A549 (cell line): ENCODE data around the gene HSP90B1. TPM values are rescaled to one million over a fixed set of nuclear protein-coding genes. Genes with fewer than 3 reads are reported as not detected.

Experiments
- ATAC-seq, 2 experiments: fragments of 200-7000 bp in 1 of 2; fragments of >200 bp in 1 of 2; cut with Nextera tagmentation in 1 of 2; cut with Tn5 transposase in 1 of 2; 3 replicates each; pipeline versions ENCODE4 v1.8.0 to v1.9.1; 2018 to 2020; ENCODE audit warnings: mild to moderate bottlenecking in 1 of 2, moderate library complexity in 1 of 2
- CTCF ChIA-PET: fragments of 300-600 bp; sonication (Branson Sonifier 250); formaldehyde crosslinking; extraction: SDS; loops from one replicate; lab custom pipeline; 2021; ENCODE audit warnings: antibody characterized with exemption, inconsistent platforms; lab: Yijun Ruan, JAX
- POLR2A ChIA-PET: fragments of 350-600 bp; formaldehyde crosslinking; extraction: SDS; loops from one replicate; lab custom pipeline; 2021; ENCODE audit warnings: antibody characterized with exemption, inconsistent platforms; lab: Yijun Ruan, JAX
- DNase-seq, 2 experiments: peaks; one replicate each; pipeline versions ENCODE4 v3.0.0 to v3.0.0-alpha.2; 2011 to 2016; ENCODE audit warnings: low read depth in 1 of 2, low spot score in 1 of 2
- FAIRE-seq: peaks from 2 replicates; lab custom pipeline; 2011; peaks lifted over from hg19 to GRCh38; lab: Jason Lieb, UNC
- H3K27ac ChIP-seq, 2 experiments: fragments of >200 bp; sonication (Bioruptor Twin); formaldehyde crosslinking; 3 replicates each; pipeline ENCODE4 v1.5.1; 2016 to 2017
- H3K4me1 ChIP-seq: fragments of >200 bp; sonication (Bioruptor Twin); formaldehyde crosslinking; 3 replicates; pipeline ENCODE4 v1.6.1; 2016
- H3K4me2 ChIP-seq: fragments of >200 bp; sonication (Bioruptor Twin); formaldehyde crosslinking; 3 replicates; pipeline ENCODE4 v1.6.1; 2016
- H3K4me3 ChIP-seq: fragments of >200 bp; sonication (Bioruptor Twin); formaldehyde crosslinking; 3 replicates; pipeline ENCODE4 v1.5.1; 2016
- H3K9me3 ChIP-seq: fragments of >200 bp; sonication (Bioruptor Twin); formaldehyde crosslinking; 3 replicates; pipeline ENCODE4 v1.6.1; 2016
- BHLHE40 ChIP-seq: IDR thresholded peaks from 2 replicates; pipeline ENCODE4 v1.6.1; 2012; ENCODE audit warnings: low read depth, low read length, inconsistent platforms
- CBX2 ChIP-seq: fragments of 200-600 bp; sonication (generic); IDR thresholded peaks from 2 replicates; pipeline ENCODE4 v1.6.1; 2016; ENCODE audit warnings: low read depth, mild to moderate bottlenecking, borderline replicate concordance
- CBX8 ChIP-seq: fragments of 200-600 bp; sonication (generic); IDR thresholded peaks from 2 replicates; pipeline ENCODE4 v1.6.1; 2016
- EP300 ChIP-seq, 2 experiments: fragments of >200 bp; sonication (Bioruptor Twin); formaldehyde crosslinking; IDR thresholded peaks; 2 replicates in 1 of 2; 3 replicates in 1 of 2; pipeline ENCODE4 v1.6.1; 2016 to 2017
- ESRRA ChIP-seq: fragments of 150-350 bp; IDR thresholded peaks from 2 replicates; pipeline ENCODE4 v1.6.1; 2014; ENCODE audit warnings: mild to moderate bottlenecking, low read length, borderline replicate concordance
- GATA3 ChIP-seq: IDR thresholded peaks from 2 replicates; pipeline ENCODE4 v1.6.1; 2012; ENCODE audit warnings: borderline replicate concordance
- HEYL ChIP-seq: fragments of 250-450 bp; sonication (Bioruptor Pico); IDR thresholded peaks from 2 replicates; pipeline ENCODE4 v1.8.0; 2021; ENCODE audit warnings: mild to moderate bottlenecking, moderate library complexity
- HOXB13 ChIP-seq: fragments of 250-450 bp; sonication (Bioruptor Pico); IDR thresholded peaks from 2 replicates; pipeline ENCODE4 v1.5.0; 2020; ENCODE audit warnings: low read depth, mild to moderate bottlenecking, moderate library complexity
- JUN ChIP-seq, 2 experiments: fragments of >200 bp; sonication (Bioruptor Twin); formaldehyde crosslinking; IDR thresholded peaks; 2 replicates in 1 of 2; 3 replicates in 1 of 2; pipeline ENCODE4 v1.6.1; 2016 to 2017
- KDM1A ChIP-seq: fragments of 200-600 bp; sonication (generic); IDR thresholded peaks from 2 replicates; pipeline ENCODE4 v1.6.1; 2016; ENCODE audit warnings: low read depth, mild to moderate bottlenecking
- MAFK ChIP-seq: fragments of 450-650 bp; IDR thresholded peaks from 2 replicates; pipeline ENCODE4 v1.6.1; 2014; ENCODE audit not compliant: partially characterized antibody
- MAZ ChIP-seq: fragments of 150-350 bp; IDR thresholded peaks from 2 replicates; pipeline ENCODE4 v1.6.1; 2014; ENCODE audit warnings: antibody characterized with exemption, low read depth, low read length, borderline replicate concordance
- MYC ChIP-seq: IDR thresholded peaks from 2 replicates; pipeline ENCODE4 v1.6.1; 2012; ENCODE audit warnings: mild to moderate bottlenecking, inconsistent platforms, low read length, improper control_type of control experiment, borderline replicate concordance
- NFE2L2 ChIP-seq: fragments of 150-350 bp; conservative IDR thresholded peaks from 2 replicates; pipeline ENCODE4 v1.6.1; 2014; ENCODE audit warnings: low read length
- NPAS2 ChIP-seq: fragments of 250-450 bp; sonication (Bioruptor Pico); IDR thresholded peaks from 2 replicates; pipeline ENCODE4 v1.8.0; 2022; ENCODE audit warnings: mild to moderate bottlenecking, moderate library complexity, borderline replicate concordance
- NR3C1 ChIP-seq: fragments of >200 bp; sonication (Bioruptor Twin); formaldehyde crosslinking; IDR thresholded peaks from 3 replicates; pipeline ENCODE4 v1.6.1; 2017
- POLR2AphosphoS2 ChIP-seq: conservative IDR thresholded peaks from 2 replicates; pipeline ENCODE4 v1.6.1; 2012; ENCODE audit warnings: low read length, improper control_type of control experiment, inconsistent platforms
- RARB ChIP-seq: fragments of 250-450 bp; sonication (Bioruptor Pico); IDR thresholded peaks from 2 replicates; pipeline ENCODE4 v1.8.0; 2021; ENCODE audit warnings: mild to moderate bottlenecking, moderate library complexity
- RCOR1 ChIP-seq: fragments of 150-350 bp; IDR thresholded peaks from 2 replicates; pipeline ENCODE4 v1.6.1; 2014; ENCODE audit warnings: antibody characterized with exemption, low read length, low read depth
- TFCP2L1 ChIP-seq: fragments of 250-450 bp; sonication (Bioruptor Pico); IDR thresholded peaks from 2 replicates; pipeline ENCODE4 v1.5.0; 2021; ENCODE audit warnings: mild to moderate bottlenecking
- TP53 ChIP-seq: fragments of 250-450 bp; sonication (Bioruptor Pico); IDR thresholded peaks from 2 replicates; pipeline ENCODE4 v1.5.0; 2021; ENCODE audit warnings: mild to moderate bottlenecking, moderate library complexity
- ZFP36 ChIP-seq: fragments of 450-650 bp; IDR thresholded peaks from 2 replicates; pipeline ENCODE4 v1.6.1; 2014; ENCODE audit warnings: borderline replicate concordance; ENCODE audit not compliant: partially characterized antibody
- ZSCAN20 ChIP-seq: fragments of 250-450 bp; sonication (Bioruptor Pico); IDR thresholded peaks from 2 replicates; pipeline ENCODE4 v1.8.0; 2022; ENCODE audit warnings: mild to moderate bottlenecking, moderate library complexity
- WGBS: methylation state at CpG from one replicate; pipeline ENCODE4 v1.1.6; 2017; ENCODE audit errors: missing lambda C conversion rate; 5-methylcytosine and 5-hydroxymethylcytosine counted together
- polyA plus RNA-seq, 4 experiments: library from polyadenylated mRNA; depleted of rRNA in 3 of 4; stranded (reverse); fragments of >200 nt; fragmentation: RNase III in 1 of 4; extraction: RNeasy Plus Mini Kit Qiagen cat#74134 plus additional on column Dnase treatment in 1 of 4; gene quantifications; 2 replicates in 3 of 4; 3 replicates in 1 of 4; pipeline ENCODE4 v1.2.3, GENCODE V29; 2011 to 2017
- TF ChIP-seq, protein P1 (sequence below): fragments of 250-450 bp; sonication (Bioruptor Pico); IDR thresholded peaks from 2 replicates; pipeline ENCODE4 v1.5.0; 2021; ENCODE audit warnings: mild to moderate bottlenecking, moderate library complexity, borderline replicate concordance
- TF ChIP-seq, protein P2 (sequence below): IDR thresholded peaks from 2 replicates; pipeline ENCODE4 v1.6.1; 2012
- TF ChIP-seq, protein P3 (sequence below): IDR thresholded peaks from 2 replicates; pipeline ENCODE4 v1.6.1; 2012
- TF ChIP-seq, protein P4 (sequence below): fragments of 250-450 bp; sonication (Bioruptor Pico); IDR thresholded peaks from 2 replicates; pipeline ENCODE4 v1.5.0; 2020; ENCODE audit warnings: low read depth, mild to moderate bottlenecking, moderate library complexity

Gene HSP90B1
- polyA plus RNA-seq, 2 of the 4 experiments (the other 2 are of a cell fraction) = 624 to 915 TPM

DNA sequence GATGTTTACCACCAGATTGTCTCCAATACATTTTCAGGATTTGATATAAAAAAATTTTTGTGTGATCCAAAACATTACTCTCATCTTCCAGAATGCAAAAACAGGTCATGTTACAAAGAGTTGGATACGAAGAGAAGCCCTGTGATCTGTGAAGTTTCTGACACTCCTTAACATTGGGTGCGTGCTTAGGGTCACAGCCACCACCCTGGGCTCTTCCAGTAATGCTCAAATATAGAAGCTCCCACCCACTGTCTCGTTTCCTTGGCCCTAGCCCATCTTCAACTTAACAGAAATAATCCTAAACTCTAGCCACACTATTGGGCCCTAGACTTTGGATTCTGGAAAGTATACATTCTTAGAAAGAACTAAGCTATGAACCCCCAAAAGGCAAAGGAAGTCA, 32.9 kb upstream of the HSP90B1 start:
- H3K9me3 ChIP-seq = no peaks in the 10 kb centered on the region
- no peak for ATAC-seq

DNA sequence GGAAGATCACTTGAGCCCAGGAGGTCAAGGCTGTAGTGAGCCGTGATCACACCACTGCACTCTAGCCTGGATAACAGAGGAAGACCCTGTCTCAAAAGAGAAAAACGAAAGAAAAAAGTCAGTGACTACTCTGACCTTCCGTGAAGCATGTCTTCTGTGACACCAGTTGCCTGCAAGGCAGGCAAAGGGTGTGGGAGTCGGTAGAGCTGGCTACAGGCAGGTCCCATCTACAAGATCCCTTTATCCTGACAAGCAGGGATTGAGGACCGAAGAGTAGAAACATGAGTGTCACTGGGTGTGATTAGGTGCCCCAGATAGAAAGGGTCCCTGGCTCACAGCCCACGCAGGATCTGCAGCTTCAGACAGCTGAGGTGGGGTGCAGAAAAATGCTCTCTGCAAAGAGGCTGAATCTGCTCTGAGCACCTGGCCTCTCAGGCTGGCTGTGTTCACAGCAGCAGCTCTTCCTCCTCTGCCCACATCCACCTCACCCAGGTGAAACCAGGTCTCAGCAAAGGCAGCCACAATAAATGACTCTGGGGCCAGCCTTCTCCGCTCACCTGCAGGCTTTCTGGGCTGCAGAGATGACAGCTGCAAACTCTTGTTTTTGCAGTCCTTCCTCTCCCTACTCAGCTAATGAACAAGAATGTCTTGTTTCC, 28.6 kb upstream of the HSP90B1 start:
- POLR2A ChIA-PET = no interaction called here

More for the DNA sequence above, 32.9 kb upstream of the HSP90B1 start:
- POLR2A ChIA-PET = no interaction called here
- H3K4me1 ChIP-seq = no peaks in the 10 kb centered on the region
- H3K4me3 ChIP-seq = no peak overlapping the region
- H3K27ac ChIP-seq = no peak overlapping the region
- no peak for DNase-seq
- no peak for TF ChIP-seq NFE2L2
- no peak for TF ChIP-seq BHLHE40
- TF ChIP-seq, protein P1, sequence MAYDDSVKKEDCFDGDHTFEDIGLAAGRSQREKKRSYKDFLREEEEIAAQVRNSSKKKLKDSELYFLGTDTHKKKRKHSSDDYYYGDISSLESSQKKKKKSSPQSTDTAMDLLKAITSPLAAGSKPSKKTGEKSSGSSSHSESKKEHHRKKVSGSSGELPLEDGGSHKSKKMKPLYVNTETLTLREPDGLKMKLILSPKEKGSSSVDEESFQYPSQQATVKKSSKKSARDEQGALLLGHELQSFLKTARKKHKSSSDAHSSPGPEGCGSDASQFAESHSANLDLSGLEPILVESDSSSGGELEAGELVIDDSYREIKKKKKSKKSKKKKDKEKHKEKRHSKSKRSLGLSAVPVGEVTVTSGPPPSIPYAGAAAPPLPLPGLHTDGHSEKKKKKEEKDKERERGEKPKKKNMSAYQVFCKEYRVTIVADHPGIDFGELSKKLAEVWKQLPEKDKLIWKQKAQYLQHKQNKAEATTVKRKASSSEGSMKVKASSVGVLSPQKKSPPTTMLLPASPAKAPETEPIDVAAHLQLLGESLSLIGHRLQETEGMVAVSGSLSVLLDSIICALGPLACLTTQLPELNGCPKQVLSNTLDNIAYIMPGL = no peak
- no peak for TF ChIP-seq CBX2
- TF ChIP-seq, protein P2, sequence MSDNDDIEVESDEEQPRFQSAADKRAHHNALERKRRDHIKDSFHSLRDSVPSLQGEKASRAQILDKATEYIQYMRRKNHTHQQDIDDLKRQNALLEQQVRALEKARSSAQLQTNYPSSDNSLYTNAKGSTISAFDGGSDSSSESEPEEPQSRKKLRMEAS = no peak
- TF ChIP-seq KDM1A = no peak
- TF ChIP-seq TFCP2L1 (CRISPR knock-in tag) = no peak
- no peak for TF ChIP-seq NPAS2 (CRISPR knock-in tag)
- no peak for TF ChIP-seq ZSCAN20 (CRISPR knock-in tag)
- no peak for TF ChIP-seq ZFP36
- TF ChIP-seq HEYL (CRISPR knock-in tag) = no peak
- no peak for TF ChIP-seq GATA3
- TF ChIP-seq RARB (CRISPR knock-in tag) = no peak
- TF ChIP-seq, all 56 proteins: peak for 0
- no peak for FAIRE-seq
- CTCF ChIA-PET = interaction anchor here (0.9 to 1.0 kb wide), 2 partner anchors 19 to 212 kb away, joined by 3 read pairs; no protein-coding TSS in a partner anchor
- H3K4me2 ChIP-seq = no peak overlapping the region
- WGBS = 25% methylated on average over 3 of the region's 3 CpGs

DNA sequence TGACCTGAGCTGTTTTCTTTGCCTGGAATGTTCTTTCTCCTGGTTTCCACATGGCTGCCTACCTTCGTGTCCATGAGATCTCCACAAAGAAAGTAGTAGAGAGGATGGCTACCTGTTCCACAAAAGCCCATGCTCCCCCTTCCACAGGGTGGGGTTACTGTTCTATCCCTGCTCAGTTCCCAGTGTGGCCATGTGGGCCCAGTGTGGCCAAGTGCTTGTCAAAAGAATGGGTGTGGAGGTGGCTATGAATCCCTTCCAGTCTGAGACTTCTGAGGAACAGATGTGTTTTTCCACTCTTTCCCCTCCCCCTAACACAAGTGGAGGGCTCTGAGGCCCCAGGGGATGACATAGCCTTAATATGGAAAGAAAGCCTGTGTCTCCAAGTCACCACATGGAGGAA, 26.2 kb upstream of the HSP90B1 start:
- CTCF ChIA-PET = interaction anchor here (1.2 to 1.4 kb wide), 2 partner anchors 20 to 27 kb away, joined by 3 to 5 read pairs; no protein-coding TSS in a partner anchor
- H3K4me1 ChIP-seq = no peaks in the 10 kb centered on the region
- no peak for FAIRE-seq
- TF ChIP-seq RCOR1 (no peak), RARB (CRISPR knock-in tag) (no peak), MAZ (no peak), NR3C1 (no peak), BHLHE40 (no peak), MAFK (no peak), HOXB13 (CRISPR knock-in tag) (no peak), ESRRA (no peak), CBX8 (no peak), EP300 (IDR thresholded peaks at IDR 0.05) (no peak), KDM1A (no peak), POLR2AphosphoS2 (no peak), CBX2 (no peak), ZSCAN20 (CRISPR knock-in tag) (no peak), TP53 (CRISPR knock-in tag) (no peak), MYC (no peak), JUN (IDR thresholded peaks at IDR 0.05) (no peak)
- TF ChIP-seq, protein P3, sequence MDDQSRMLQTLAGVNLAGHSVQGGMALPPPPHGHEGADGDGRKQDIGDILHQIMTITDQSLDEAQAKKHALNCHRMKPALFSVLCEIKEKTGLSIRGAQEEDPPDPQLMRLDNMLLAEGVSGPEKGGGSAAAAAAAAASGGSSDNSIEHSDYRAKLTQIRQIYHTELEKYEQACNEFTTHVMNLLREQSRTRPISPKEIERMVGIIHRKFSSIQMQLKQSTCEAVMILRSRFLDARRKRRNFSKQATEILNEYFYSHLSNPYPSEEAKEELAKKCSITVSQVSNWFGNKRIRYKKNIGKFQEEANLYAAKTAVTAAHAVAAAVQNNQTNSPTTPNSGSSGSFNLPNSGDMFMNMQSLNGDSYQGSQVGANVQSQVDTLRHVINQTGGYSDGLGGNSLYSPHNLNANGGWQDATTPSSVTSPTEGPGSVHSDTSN = no peak
- TF ChIP-seq, protein P1 = no peak
- TF ChIP-seq, protein P4, sequence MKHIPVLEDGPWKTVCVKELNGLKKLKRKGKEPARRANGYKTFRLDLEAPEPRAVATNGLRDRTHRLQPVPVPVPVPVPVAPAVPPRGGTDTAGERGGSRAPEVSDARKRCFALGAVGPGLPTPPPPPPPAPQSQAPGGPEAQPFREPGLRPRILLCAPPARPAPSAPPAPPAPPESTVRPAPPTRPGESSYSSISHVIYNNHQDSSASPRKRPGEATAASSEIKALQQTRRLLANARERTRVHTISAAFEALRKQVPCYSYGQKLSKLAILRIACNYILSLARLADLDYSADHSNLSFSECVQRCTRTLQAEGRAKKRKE = no peak
- TF ChIP-seq, all 56 proteins: peak for 0
- Histone ChIP-seq H3K4me2 (no peak overlapping the region), H3K27ac (no peak overlapping the region), H3K9me3 (no peaks in the 10 kb centered on the region), H3K4me3 (no peak overlapping the region)
- ATAC-seq = peak in 1 of 2 experiments; percentile 32; a peak in 2 of 6 replicates
- no peak for DNase-seq
- POLR2A ChIA-PET = no interaction called here
- 33% methylated on average over 1 of the region's 1 CpG for WGBS

More for the DNA sequence above, 28.6 kb upstream of the HSP90B1 start:
- no peaks in the 10 kb centered on the region for H3K9me3 ChIP-seq
- H3K4me3 ChIP-seq = no peak overlapping the region
- ATAC-seq (no peak; a peak in 1 of 6 replicates), FAIRE-seq (no peak), DNase-seq (no peak)
- no peak for TF ChIP-seq MAFK
- H3K4me2 ChIP-seq = no peak overlapping the region
- WGBS = 49% methylated on average over 7 of the region's 7 CpGs
- H3K4me1 ChIP-seq = no peaks in the 10 kb centered on the region
- CTCF ChIA-PET = interaction anchor here (0.9 to 2.3 kb wide), 2 partner anchors 13 to 17 kb away, joined by 3 to 11 read pairs; no protein-coding TSS in a partner anchor
- no peak overlapping the region for H3K27ac ChIP-seq
